Stimulated activated CD4-positive, alpha-beta T cell treated with anti-CD3 and anti-CD28 coated beads, Interleukin-15, amount 100 ng/mL, for 48 hours (primary cell): ENCODE results near the gene SPDL1.

Experiments
- DNase-seq, 2 donors: peaks; one replicate each; pipeline ENCODE4 v3.0.0-alpha.2; 2020; ENCODE audit warnings: low read depth in 2 of 2

Gene SPDL1, protein sequence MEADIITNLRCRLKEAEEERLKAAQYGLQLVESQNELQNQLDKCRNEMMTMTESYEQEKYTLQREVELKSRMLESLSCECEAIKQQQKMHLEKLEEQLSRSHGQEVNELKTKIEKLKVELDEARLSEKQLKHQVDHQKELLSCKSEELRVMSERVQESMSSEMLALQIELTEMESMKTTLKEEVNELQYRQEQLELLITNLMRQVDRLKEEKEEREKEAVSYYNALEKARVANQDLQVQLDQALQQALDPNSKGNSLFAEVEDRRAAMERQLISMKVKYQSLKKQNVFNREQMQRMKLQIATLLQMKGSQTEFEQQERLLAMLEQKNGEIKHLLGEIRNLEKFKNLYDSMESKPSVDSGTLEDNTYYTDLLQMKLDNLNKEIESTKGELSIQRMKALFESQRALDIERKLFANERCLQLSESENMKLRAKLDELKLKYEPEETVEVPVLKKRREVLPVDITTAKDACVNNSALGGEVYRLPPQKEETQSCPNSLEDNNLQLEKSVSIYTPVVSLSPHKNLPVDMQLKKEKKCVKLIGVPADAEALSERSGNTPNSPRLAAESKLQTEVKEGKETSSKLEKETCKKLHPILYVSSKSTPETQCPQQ

DNA sequence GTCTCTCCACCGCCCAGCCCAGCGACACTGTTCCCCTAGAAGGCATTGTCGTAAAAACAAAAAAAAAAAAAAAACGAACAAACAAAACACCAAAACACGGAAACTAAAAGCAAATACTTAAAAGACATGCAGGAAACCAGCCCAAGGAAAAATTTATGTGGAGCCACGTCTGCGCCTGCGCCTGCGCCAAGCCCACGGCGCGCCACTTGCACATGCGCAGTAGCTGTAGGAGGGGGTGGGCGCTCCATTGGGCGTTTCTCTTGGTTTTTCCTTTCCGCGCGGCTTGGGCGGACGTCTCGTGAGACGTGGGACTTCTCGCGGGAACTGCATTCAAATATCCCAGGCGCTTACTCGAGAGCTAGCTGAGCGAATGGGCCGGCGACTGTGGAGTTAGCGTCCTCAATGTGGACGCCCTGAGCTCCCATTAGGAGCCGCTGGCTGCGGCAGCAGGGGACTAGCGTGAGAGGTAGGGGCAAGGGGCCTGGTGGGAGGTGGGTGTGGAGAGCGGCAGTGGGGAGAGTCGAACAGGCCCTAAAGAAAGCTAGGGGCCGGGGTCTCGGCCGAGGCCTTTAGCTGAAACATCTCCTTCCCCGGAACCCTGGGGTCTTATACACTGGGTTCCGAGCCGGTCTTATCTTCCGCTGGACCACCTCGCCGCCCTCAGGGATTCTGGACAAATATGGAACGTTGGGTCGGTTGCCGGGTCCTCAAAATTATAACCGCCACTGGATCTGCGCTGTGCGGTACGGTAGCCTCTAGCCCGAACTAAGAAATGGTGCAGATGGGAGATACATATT is at the start of gene SPDL1:
TSS of gene SPDL1 (plus strand) at position 350 of the 797 bp plus-strand sequence. CDS start 4,644 bp downstream, outside the sequence.
- DNase-seq = peak; percentile 90 to 91

DNA sequence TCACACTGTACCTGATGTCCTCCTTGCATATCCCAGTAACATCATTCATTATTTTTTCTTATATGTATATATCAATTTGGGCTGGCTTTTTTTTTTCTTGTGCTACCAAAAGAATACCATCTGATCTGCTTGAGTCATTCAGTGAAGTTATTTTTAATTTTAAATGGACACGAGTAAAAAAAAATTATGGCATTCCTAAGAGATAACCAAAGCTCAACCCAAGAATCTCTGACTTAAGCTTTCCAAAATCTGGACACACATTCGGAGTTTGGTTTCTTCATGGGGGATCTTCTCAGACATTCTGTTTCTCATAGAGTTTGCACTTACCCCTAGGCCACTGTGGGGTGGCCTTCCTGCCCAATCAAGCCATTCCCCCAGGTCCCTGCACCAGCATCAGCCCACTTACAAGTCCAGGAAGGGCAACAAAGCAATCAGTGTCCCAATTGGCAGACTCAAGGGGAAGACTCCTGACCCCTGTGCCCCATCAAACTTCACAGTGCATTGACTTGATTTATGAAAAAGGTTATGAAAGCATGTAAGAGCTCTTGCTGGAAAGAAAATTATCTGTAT is 49.2 kb upstream of the SPDL1 start:
- DNase-seq = no peak

DNA sequence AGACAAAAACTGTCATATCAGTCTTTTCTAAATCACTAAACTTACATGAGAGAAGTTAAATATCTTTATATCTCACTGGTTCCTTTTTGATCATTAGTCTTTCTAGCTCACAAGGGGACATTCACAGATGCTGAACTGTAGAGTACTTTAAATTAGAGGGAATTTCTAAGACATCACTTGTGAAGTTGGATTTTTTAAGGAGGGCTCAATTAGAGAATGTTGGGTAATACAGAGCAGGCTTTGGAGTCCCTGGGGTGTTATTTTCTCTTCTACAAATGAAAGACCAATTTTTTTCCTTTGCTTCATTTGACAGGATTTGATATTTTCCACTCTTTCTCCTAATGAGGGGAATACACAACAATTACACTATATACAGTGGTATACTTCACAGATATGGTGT is 48.6 kb upstream of the SPDL1 start:
- DNase-seq = no peak

DNA sequence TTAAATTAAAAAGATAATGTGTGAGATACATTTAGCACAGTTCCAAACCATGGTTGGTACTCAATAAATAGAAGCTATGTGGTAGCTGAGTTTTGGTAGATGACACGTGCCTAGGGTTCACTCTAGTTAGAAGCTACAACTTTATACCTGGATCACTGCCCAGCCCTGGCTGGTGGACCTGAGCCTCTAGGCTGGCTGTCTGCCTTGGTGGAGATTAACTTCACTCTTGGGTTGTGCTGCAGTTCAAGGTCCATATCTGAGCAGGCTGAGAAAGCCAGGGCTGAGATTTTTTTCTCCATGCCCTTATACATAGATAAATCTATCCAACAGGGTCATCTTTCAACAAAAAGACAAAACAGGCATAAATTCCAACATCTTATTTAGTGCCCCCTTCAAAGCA is 44.6 kb upstream of the SPDL1 start:
- no peak for DNase-seq

DNA sequence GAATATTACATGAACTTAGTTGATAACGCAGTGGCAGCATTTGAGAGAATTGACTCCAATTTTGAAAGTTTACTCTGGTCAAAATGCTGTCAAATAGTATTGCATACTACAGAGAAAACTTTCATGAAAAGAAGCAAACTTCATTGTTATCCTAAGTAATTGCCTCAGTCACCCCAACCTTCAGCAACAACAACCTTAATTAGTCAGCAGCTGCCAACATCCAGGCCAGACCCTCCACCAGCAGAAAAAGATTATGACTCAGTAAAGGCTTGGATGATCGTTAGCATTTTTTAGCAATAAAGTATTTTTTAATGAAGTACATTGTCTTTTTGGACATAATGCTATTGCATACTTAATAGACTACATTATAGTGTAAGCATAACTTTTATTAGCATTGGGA is 40.8 kb upstream of the SPDL1 start:
- no peak for DNase-seq

DNA sequence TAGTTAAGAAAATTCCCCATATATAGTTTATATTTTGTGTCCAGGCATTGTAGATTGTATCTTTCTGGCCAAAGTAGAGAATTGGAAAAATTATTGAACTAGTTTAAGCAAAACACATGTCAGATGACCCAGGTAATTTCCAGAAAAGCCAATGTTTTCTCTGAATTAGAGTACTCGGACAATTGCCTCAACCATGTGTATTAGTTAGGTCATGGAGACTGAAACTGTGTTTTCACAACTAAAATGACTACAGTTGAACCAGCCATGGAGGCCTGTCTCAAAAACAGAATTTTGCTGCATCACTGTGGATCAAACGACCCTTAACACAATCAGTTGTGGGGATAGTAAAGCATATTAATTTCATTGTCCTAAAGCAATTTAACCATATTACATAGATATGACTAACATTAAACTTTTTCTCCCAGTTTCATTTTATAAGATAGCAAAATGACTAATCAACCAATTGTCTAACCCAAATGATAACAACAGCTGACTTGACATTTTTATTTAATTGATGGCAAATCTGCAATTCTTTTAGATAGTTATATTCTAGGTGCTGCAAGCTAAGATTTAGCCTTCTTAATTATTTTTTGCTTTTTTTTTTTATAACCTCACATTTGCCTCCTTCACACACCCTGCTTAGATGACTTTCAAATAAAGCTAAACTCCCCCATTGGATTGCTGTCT is 39.2 kb upstream of the SPDL1 start:
- no peak for DNase-seq

DNA sequence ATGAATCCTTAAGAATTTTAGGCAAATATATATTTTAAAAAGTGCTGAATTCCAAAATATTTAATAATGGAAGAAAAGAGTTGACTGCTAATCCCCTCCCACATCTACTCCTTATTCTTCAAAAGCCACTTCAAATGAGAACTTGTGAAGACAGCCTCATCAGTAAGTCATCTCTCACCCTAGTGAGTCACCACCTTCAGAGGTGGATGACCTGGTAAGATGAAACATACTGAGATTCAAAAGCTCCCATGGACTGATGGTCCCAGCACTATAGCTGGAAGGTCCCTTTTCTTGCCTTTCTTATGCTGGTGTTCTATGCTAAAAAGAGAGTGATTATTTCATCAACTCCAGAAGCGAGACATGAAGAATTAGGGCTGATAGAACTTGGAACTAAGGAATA is 37.8 kb upstream of the SPDL1 start:
- DNase-seq = no peak

DNA sequence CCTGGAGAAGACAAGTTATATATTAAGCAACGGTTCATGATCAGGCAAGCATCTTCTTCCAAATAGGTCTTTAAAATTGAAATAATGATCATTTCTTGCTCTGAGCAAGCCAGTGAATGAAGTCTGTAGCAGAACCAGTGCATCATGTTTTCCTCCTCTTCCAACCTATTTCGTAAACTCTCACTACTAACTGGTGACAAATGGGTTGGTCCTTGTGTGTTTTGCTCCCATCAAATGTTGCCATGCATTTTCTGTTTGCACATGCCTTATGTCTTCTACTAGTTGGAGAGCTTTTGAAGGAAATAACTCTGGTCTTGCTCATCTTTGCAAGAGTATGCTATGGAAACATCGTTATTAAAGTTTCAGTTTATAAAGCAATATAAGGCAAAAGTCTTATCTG is 37.2 kb upstream of the SPDL1 start:
- DNase-seq = no peak

DNA sequence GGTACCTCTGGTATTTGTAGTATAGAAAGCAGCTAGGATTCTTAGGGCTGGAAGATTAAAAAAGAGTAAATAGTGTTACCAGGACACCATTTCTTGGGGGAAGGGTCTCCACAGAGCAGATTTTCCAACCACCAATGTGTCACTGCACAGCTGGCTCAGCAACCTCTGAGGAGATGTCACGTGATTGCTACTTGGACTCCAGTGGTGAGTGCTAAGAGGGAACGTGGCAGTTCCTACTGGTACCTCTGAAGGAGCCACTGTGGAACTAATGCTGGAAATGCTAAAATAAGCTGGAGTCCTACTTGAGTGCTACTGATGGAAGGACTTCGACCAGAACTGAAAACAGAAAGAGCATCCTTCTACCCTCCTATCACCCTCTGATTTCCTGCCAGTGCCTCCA is 36.1 kb upstream of the SPDL1 start:
- DNase-seq = no peak

DNA sequence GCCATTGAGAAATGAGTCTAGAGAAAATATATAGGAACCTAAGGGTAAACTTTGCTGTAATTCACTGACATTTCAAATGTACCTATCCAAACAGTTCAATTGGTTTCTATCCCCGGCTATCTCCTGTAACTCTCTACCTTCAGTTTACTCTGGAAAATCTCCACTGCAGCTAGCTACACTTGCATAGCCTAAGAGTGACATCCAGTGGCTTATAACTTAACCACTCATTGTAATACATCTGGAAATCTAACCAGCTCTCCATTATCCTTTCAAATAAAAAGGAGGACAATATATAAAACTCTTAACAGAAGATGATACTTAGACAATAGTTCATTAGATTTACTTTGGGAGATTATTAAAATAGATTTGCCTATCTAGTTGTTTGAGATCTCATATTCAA is 35.3 kb upstream of the SPDL1 start:
- no peak for DNase-seq

DNA sequence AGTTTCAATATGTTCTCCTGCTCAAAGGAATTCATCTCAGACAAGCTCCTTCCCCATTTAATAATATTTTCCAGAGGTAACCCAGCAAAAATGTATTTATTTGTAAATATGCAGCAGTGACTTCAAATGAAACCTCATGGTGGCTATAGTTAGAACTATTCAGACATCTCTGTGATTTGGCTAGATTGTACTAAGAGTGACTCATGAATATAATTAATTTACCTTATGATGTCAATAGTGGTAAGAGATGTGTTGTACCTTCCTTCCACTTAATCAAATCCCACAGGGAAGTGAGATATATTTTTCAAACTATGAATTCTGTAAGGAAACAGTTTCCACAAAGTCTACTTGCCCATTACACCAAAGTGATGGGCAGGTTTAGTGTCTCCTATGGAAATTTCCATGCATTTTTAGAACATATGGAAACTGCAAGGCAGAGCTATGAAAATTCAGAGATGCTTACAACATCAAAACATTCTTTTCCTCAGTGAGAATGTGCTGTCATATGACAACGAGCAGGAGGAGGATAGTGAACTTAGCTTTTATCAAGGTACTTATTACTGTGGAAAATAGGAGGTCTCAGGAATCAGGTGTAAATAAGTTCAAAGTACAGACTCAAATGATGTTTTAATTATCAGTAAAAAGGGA is 34.0 kb upstream of the SPDL1 start:
- DNase-seq = no peak

DNA sequence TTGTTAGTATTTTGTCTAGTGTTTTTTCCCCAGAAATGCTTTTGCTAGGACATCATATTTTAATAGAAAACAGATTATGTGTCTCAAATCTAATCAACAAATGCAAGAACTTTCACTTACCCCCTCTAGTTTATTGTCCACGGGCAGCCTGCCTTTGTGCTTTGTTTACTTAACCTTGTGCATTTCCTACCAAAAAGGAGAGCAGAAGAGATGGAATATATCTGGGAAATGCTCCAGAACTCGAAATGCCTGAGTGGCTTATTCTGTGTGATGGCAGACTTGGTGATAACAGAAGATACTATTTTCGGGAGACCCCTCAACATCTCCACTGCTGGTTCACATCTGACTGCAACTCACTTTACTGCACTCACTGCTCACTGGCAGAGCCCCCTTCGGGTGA is 33.3 kb upstream of the SPDL1 start:
- DNase-seq = no peak

DNA sequence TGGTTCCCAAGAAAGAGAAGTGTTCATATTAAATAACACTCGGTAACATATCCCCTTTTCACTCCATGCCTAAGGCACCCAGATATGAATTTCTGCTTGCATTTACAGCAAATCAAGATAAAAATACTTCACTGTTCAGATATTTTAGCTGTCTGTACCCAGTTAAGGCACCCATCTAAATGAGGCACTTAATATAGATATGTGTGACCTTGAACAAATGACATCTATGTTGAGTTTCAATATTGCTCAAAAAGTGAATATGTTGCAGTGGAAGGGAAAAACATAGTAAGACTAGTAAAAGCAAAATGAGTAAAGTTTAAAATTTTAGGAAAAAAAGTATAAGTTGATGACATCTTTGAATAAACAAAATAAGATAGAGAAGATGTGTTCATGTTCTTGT is 32.4 kb upstream of the SPDL1 start:
- DNase-seq = no peak

DNA sequence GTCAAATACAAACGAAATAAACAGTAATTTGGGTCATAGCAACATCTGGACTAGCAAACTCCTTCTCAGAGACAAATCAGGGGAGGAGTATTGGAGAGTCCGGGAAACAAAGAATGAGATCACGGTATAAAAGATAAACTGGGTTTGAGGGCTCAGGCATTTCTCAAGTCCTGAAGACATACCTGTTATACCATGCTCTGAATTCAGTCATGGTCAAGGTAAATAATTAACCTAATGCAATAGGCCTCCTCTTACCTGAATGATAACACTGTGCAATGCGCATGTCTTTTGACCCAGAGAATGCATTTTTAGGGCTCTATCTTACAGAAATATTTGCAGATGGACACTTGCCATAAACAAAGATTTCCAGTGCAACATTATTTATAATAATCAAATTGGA is 31.9 kb upstream of the SPDL1 start:
- no peak for DNase-seq

DNA sequence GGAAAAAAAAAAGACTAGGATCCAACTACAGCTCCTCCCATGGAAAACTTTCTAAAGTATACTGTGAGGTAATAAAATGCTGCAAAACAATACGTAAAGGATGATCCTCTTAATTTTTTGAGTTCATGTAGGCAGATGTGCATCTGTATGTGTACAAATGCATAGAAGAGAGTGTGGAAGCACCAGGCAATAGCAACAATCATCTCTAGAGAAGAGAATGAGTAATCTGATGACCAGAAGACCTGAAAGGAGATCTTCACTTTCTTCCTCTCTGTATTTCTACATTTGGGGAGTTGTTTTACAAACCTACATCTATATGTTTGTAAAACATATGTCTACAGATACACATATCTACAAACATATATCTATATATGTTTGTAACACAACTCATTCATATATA is 29.3 kb upstream of the SPDL1 start:
- no peak for DNase-seq

DNA sequence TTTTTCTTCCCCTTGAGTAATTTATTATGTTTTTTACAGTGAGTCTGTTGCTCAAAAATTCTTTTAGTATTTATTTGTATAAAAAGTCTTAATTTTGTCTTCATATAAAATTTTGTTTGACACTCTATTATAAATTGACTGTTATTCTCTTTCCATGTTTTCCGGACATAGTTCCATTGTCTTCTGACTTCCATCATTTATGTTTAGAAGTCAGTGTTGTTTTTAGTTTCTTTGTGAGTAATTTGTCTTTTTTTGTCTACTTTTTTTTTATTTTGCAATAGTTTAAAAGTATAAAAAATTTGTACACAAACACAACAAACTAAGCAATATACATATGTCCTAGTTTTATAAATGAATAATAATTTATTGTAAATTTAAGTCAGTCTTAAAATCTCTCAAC is 25.7 kb upstream of the SPDL1 start:
- no peak for DNase-seq

DNA sequence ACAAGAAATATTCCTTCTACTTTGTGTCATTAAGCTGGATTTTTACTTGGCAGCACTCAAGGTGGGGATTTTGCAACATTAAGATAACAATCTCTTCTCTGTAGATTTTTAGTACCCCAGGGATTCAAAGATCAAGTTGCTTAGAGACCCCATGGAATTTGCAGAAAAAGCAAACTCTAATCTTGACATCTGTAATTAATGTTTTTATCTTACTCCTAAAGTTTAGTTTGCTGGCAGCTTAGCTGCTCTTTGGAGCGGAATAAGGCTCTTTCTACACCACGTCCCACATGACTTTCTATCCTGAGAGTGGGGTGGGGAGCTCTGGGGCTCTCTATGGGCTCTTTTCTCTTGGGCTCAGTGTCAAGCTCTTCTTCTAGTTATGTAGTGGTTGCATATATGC is 21.7 kb upstream of the SPDL1 start:
- DNase-seq = no peak

DNA sequence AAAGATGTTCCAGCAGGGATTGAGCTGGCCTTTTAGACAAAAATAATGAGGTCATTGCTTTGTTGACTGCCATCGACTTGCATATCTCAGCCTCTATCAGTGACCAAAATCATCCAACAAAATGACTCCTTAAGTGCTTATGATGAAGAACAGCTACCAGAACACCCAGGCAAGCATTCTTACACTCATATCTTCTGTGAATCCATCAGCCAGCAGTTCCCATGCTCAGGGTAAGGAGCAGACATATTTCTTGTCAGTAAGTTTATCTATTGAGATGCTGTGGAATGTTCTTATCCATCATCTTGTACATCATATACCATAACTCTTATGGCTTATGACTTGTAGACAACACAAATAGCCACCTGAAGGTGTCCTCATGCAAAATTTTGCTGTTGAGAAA is 20.2 kb upstream of the SPDL1 start:
- DNase-seq = no peak

DNA sequence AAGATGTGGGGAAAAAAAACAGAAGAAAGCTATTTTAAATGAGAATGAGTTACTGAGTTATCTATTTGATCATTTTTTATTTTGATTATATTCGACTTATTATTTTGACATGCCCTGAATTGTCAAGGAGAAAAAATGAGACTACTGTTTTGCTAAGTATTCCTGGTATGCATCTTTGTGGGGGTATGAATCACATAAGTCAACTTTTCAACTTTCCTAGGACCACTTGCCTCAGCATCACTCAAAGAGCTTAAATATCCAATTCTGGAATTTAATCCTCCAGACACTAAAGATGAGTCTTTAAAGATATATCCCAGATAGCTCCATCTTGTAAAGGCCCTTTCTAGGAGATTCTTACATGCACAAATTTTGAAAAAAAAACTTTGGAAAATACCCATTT is 17.4 kb upstream of the SPDL1 start:
- DNase-seq = no peak

DNA sequence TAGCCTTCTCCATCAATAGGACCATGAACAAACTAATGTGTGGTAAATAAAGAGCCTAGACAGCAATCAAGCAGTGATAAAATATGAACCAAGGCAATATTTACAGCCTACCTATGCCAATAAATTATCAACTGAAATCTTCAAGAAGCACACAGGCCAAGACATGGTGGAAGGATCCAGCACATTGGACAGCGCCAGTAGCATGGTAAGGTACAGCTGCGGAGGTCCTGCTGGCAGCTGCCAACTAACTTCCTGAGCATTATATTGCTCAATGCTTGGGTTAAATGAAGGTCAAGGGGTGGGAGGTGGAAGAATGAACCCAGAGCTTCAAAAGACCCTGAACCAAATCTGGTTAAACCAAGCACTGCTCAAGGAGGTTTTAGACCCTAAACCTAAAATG is 16.5 kb upstream of the SPDL1 start:
- DNase-seq = no peak

DNA sequence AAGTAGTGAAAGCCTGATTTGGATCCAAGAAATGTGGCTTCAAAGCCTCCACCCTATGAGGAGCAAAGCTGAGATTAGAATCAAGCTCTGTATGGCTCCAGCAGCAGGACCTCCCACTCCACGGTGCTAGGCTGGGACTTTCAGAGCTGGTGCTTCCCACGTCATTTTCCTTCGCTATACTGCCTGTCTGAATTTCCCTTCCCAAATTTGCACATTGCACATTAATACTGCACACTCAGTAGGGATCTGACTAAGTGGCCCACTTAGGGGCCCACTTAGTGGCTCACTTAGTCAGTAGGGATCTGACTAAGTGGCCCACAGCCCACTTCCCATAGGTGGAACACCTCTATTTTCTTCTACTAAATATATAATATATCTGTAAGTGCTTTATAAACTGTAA is 14.1 kb upstream of the SPDL1 start:
- no peak for DNase-seq
